H9 (cell line): ENCODE results near the gene CACNA1I. TPM values are rescaled to one million over a fixed set of nuclear protein-coding genes. Genes with fewer than 3 reads are reported as not detected.
A peak's percentile ranks its signal among the peaks of the same experiment; 100 is the strongest.

Experiments used
- DNase-seq: peaks from one replicate; pipeline ENCODE4 v3.0.0-alpha.2; 2017
- H2AFZ ChIP-seq: one replicate; pipeline ENCODE4 v1.6.1; 2013; ENCODE audit warnings: mild to moderate bottlenecking, low read length, control low read depth, moderate library complexity
- H2AK5ac ChIP-seq: 2 replicates; pipeline ENCODE4 v1.6.1; 2013; ENCODE audit warnings: low read length, control low read depth, mixed read lengths; ENCODE audit not compliant: insufficient read length
- H2BK120ac ChIP-seq: one replicate; pipeline ENCODE4 v1.6.1; 2013; ENCODE audit warnings: low read depth, mild to moderate bottlenecking, low read length, control low read depth, inconsistent platforms; ENCODE audit not compliant: poor library complexity, severe bottlenecking
- H2BK12ac ChIP-seq: 2 replicates; pipeline ENCODE4 v1.6.1; 2013; ENCODE audit warnings: low read length, control low read depth, mixed read lengths, low read depth; ENCODE audit not compliant: insufficient read length
- H2BK15ac ChIP-seq: 2 replicates; pipeline ENCODE4 v1.6.1; 2013; ENCODE audit warnings: low read depth, low read length, control low read depth
- H2BK20ac ChIP-seq: one replicate; pipeline ENCODE4 v1.6.1; 2013; ENCODE audit warnings: low read depth, mild to moderate bottlenecking, low read length, control low read depth, inconsistent platforms; ENCODE audit not compliant: poor library complexity, severe bottlenecking
- H2BK5ac ChIP-seq: 2 replicates; pipeline ENCODE4 v1.6.1; 2013; ENCODE audit warnings: low read length, control low read depth, mixed read lengths; ENCODE audit not compliant: insufficient read length
- H3K14ac ChIP-seq: 2 replicates; pipeline ENCODE4 v1.6.1; 2013; ENCODE audit warnings: low read length, control low read depth; ENCODE audit not compliant: insufficient read depth
- H3K18ac ChIP-seq: 2 replicates; pipeline ENCODE4 v1.6.1; 2013; ENCODE audit warnings: low read depth, mild to moderate bottlenecking, mixed read lengths, low read length, control low read depth; ENCODE audit not compliant: insufficient read length
- H3K23ac ChIP-seq: 2 replicates; pipeline ENCODE4 v1.6.1; 2013; ENCODE audit warnings: low read length, control low read depth, mixed read lengths, low read depth; ENCODE audit not compliant: insufficient read length
- H3K23me2 ChIP-seq: 2 replicates; pipeline ENCODE4 v1.6.1; 2013; ENCODE audit warnings: low read depth, mild to moderate bottlenecking, mixed read lengths, low read length, control low read depth; ENCODE audit not compliant: insufficient read length, poor library complexity, severe bottlenecking
- H3K27ac ChIP-seq: 2 replicates; pipeline ENCODE4 v1.5.1; 2013; ENCODE audit warnings: low read length, control low read depth, mixed read lengths, low read depth; ENCODE audit not compliant: insufficient read length
- H3K27me3 ChIP-seq: 2 replicates; pipeline ENCODE4 v1.6.1; 2013; ENCODE audit warnings: low read length, control low read depth, inconsistent platforms; ENCODE audit not compliant: insufficient read depth
- H3K4ac ChIP-seq: 2 replicates; pipeline ENCODE4 v1.6.1; 2013; ENCODE audit warnings: low read depth, mild to moderate bottlenecking, control low read depth, inconsistent platforms, low read length, moderate library complexity
- H3K4me1 ChIP-seq: 2 replicates; pipeline ENCODE4 v1.6.1; 2013; ENCODE audit warnings: low read length, control low read depth, inconsistent platforms; ENCODE audit not compliant: insufficient read depth
- H3K4me2 ChIP-seq: 2 replicates; pipeline ENCODE4 v1.6.1; 2013; ENCODE audit warnings: low read length, control low read depth, mixed read lengths; ENCODE audit not compliant: insufficient read length, insufficient read depth
- H3K56ac ChIP-seq: 2 replicates; pipeline ENCODE4 v1.6.1; 2013; ENCODE audit warnings: low read depth, mild to moderate bottlenecking, mixed read lengths, low read length, control low read depth; ENCODE audit not compliant: insufficient read length
- H3K79me1 ChIP-seq: 2 replicates; pipeline ENCODE4 v1.6.1; 2013; ENCODE audit warnings: low read depth, mild to moderate bottlenecking, moderate library complexity, low read length, control low read depth, inconsistent platforms; ENCODE audit not compliant: insufficient read depth, poor library complexity, severe bottlenecking
- H3K79me2 ChIP-seq: 2 replicates; pipeline ENCODE4 v1.6.1; 2013; ENCODE audit warnings: low read length, control low read depth, inconsistent platforms; ENCODE audit not compliant: insufficient read depth
- H3K9ac ChIP-seq: 2 replicates; pipeline ENCODE4 v1.6.1; 2013; ENCODE audit warnings: low read length, control low read depth, mixed read lengths; ENCODE audit not compliant: insufficient read length; ENCODE audit errors: extremely low read depth
- H3K9me3 ChIP-seq: one replicate; pipeline ENCODE4 v1.6.1; 2013; ENCODE audit warnings: low read depth, low read length, inconsistent platforms; ENCODE audit not compliant: control insufficient read depth
- H3T11ph ChIP-seq: one replicate; pipeline ENCODE4 v1.6.1; 2013; ENCODE audit warnings: mild to moderate bottlenecking, low read length, control low read depth, inconsistent platforms
- H4K20me1 ChIP-seq: one replicate; pipeline ENCODE4 v1.6.1; 2013; ENCODE audit not compliant: control insufficient read depth, insufficient read length, insufficient read depth
- H4K5ac ChIP-seq: 2 replicates; pipeline ENCODE4 v1.6.1; 2013; ENCODE audit warnings: low read depth, mild to moderate bottlenecking, mixed read lengths, low read length, control low read depth; ENCODE audit not compliant: insufficient read length
- H4K8ac ChIP-seq: replicated peaks from 2 replicates; pipeline ENCODE4 v1.6.1; 2013; ENCODE audit warnings: low read length, control low read depth, mixed read lengths, low read depth; ENCODE audit not compliant: insufficient read length
- H4K91ac ChIP-seq: 2 replicates; pipeline ENCODE4 v1.6.1; 2013; ENCODE audit warnings: low read depth, mild to moderate bottlenecking, moderate library complexity, mixed read lengths, low read length, control low read depth; ENCODE audit not compliant: insufficient read length
- H3K27ac Mint-ChIP-seq, 3 experiments: 2 replicates in 2 of 3; 3 replicates in 1 of 3; pipeline ENCODE4 v1.8.0; 2020 to 2021; ENCODE audit warnings: mixed read lengths in 3 of 3, mild to moderate bottlenecking in 1 of 3, moderate library complexity in 1 of 3
- H3K27me3 Mint-ChIP-seq: 2 replicates; pipeline ENCODE4 v1.8.0; 2021; ENCODE audit warnings: low read depth, mild to moderate bottlenecking, moderate library complexity, mixed read lengths
- H3K36me3 Mint-ChIP-seq, 3 experiments: 2 replicates in 2 of 3; 3 replicates in 1 of 3; pipeline ENCODE4 v1.8.0; 2020 to 2021; ENCODE audit warnings: low read depth in 3 of 3, mixed read lengths in 3 of 3; ENCODE audit not compliant: insufficient read depth in 1 of 3
- H3K4me1 Mint-ChIP-seq, 2 experiments: 2 replicates each; pipeline ENCODE4 v1.8.0; 2020; ENCODE audit warnings: mixed read lengths in 2 of 2
- H3K4me3 Mint-ChIP-seq, 2 experiments: 2 replicates in 1 of 2; 3 replicates in 1 of 2; pipeline ENCODE4 v1.8.0; 2020 to 2021; ENCODE audit warnings: mild to moderate bottlenecking in 2 of 2, mixed read lengths in 2 of 2, moderate library complexity in 1 of 2
- H3K9me3 Mint-ChIP-seq, 2 experiments: 2 replicates in 1 of 2; 3 replicates in 1 of 2; pipeline ENCODE4 v1.8.0; 2020; ENCODE audit warnings: mild to moderate bottlenecking in 2 of 2, mixed read lengths in 2 of 2, moderate library complexity in 1 of 2
- CTCF ChIP-seq: fragments of 200-600 bp; sonication (generic); conservative IDR thresholded peaks from 3 replicates; pipeline ENCODE4 v1.8.0; 2021; ENCODE audit warnings: antibody characterized with exemption, mild to moderate bottlenecking
- WGBS: extraction: QIAGEN DNeasy Blood & Tissue Kit; methylation state at CpG from one replicate; pipeline ENCODE4 v1.1.7; 2013; ENCODE audit warnings: missing lambda C conversion rate, low lambda C conversion rate, mixed read lengths; ENCODE audit not compliant: insufficient read length; ENCODE audit errors: extremely low coverage; 5-methylcytosine and 5-hydroxymethylcytosine counted together
- total RNA-seq: library from RNA; stranded (reverse); gene quantifications from 2 replicates; pipeline ENCODE4 v1.2.1, GENCODE V29; 2021

The CACNA1I gene
- total RNA-seq, 1 experiment from 2014 or later = 0.50 TPM

GRCh38 chr22:39729141-39729934, 158.8 kb downstream of the CACNA1I start:
- peaks cover 10% of the 10 kb centered on the region for H3K27me3 Mint-ChIP-seq
- H4K8ac ChIP-seq = no peak overlapping the region
- H2AK5ac ChIP-seq = no peak overlapping the region
- H3K4me1 Mint-ChIP-seq = peaks cover 10 to 21% of the 10 kb centered on the region in 2 experiments
- H3K27me3 ChIP-seq = no peaks in the 10 kb centered on the region
- H3K56ac ChIP-seq = no peak overlapping the region
- H3K79me2 ChIP-seq = no peaks in the 10 kb centered on the region
- no peak overlapping the region for H4K91ac ChIP-seq
- H3K9me3 ChIP-seq = no peaks in the 10 kb centered on the region
- no peak overlapping the region for H3K23ac ChIP-seq
- no peak for DNase-seq
- H2AFZ ChIP-seq = no peak overlapping the region
- no peak overlapping the region for H3K9ac ChIP-seq
- WGBS = no CpG with 5 or more reads among the region's 13 CpGs
- H3T11ph ChIP-seq = no peak overlapping the region
- H4K20me1 ChIP-seq = no peaks in the 10 kb centered on the region
- no peak overlapping the region; a peak in 1 of 7 replicates for H3K27ac Mint-ChIP-seq
- H2BK15ac ChIP-seq = no peak overlapping the region
- no peaks in the 10 kb centered on the region for H3K23me2 ChIP-seq
- H3K14ac ChIP-seq = peak overlapping the region; percentile 26; the same call in 1 of the 2 replicates
- H2BK12ac ChIP-seq = no peak overlapping the region
- H3K27ac ChIP-seq = no peak overlapping the region
- no peaks in the 10 kb centered on the region for H3K36me3 Mint-ChIP-seq
- H4K5ac ChIP-seq = no peak overlapping the region
- H3K18ac ChIP-seq = no peak overlapping the region
- no peak overlapping the region for H2BK120ac ChIP-seq
- H3K4me2 ChIP-seq = no peak overlapping the region
- no peak overlapping the region for H2BK20ac ChIP-seq
- no peaks in the 10 kb centered on the region for H3K79me1 ChIP-seq
- no peak overlapping the region for H3K4me3 Mint-ChIP-seq
- TF ChIP-seq CTCF = no peak
- H2BK5ac ChIP-seq = no peak overlapping the region
- no peak overlapping the region for H3K4ac ChIP-seq
- no peaks in the 10 kb centered on the region; the same call in 1 of the 2 replicates for H3K4me1 ChIP-seq
- H3K9me3 Mint-ChIP-seq = no peaks in the 10 kb centered on the region
